NCI-H1930 (cell line): ENCODE data around the gene PTPRD.

Experiments used
- DNase-seq, 2 experiments: peaks; one replicate each; lab custom pipeline; 2025; lab: John Stamatoyannopoulos, UW

PTPRD gene

DNA sequence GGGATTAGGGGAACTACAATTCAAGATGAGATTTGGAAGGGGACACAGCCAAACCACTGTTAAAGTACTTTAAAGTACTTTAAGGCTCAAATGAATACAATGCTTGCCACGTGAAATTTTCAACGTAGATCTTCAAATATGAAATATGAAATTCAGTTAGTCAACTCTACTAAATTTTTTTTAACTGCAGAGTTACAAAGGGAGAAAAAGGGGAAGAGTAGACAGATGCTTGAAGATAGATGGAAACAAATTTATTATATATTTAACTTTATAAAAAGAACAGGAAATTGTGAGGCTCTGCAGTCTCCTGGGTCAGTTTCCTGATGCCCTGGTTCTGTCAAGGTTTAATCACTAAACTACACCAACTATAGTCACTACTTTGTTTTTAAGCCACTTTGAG, 2027.8 kb downstream of the PTPRD start:
- DNase-seq: no peak

DNA sequence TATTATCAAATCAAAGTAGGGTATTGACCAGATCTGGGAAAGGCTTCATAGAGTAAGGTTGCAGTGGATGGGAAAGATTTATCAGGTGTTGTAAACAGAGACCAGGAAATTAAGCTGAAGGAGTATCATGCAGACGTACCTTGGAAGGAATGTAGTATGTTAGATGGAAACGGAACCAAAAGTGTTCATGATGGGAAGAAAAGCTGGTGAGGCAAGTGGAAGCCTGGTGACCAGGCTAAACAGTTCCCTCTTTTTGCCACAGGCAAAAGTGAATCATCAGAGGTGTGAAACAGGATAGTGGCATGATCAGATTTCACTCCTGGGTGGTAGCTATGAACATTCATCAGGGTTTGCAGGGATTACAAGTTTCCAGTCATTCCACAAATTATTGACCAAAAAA, 2033.1 kb downstream of the PTPRD start:
- no peak for DNase-seq

DNA sequence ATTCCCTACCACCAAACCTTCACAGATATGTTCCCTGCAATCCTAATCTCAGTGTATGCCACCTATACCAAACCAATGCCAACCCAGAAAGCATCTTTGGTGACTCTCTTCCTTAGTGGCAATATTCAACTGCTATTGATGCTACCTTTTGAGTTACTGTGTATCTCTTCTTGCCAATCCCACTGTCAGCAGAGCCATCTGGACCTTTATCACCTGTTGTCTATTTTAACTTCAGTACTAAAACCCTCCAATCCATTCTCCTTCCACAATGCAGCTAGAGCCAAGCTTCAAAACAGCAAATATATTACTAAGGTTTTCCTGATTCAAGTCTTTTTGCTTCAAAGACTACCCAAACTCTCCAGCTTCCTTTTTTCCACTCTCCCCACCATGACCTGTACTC, 2036.1 kb downstream of the PTPRD start:
- DNase-seq: no peak

DNA sequence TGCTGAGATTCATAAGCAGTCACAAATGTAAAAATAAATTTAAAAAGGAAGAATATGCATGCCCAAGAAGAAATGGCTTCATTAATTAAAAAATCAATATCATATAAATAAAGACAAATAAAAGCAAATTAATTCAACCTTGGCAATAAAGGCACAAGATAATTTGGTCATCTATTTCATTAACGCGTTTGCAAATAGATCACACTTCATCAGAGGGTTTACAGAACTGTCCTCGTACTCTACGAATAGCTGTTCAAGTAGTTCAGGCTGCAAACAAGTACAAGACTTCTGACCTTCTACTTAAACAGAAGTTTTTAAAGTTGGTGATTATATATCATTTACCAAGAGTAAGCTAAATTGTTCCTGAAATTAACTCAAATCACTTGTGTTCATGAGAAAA, 2038.0 kb downstream of the PTPRD start:
- DNase-seq: no peak

DNA sequence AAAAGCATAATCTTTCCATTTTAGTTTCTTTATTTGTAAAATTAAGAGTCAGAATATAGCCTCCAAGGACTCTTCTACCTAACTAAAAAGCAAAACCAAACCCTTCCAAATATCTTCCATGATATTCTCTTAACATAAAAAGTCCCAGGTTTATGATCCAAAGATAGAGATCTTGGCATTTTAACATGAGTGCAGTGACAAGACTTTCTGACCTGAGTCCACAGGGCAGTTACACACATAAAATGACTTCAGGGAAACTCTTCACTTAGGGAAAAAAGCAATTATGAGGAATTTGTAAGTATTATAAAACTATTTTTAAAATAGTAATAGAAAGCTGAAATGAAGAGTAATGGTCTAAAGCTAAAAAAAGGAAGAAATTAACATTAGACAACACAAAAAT, 2040.6 kb downstream of the PTPRD start:
- no peak for DNase-seq

DNA sequence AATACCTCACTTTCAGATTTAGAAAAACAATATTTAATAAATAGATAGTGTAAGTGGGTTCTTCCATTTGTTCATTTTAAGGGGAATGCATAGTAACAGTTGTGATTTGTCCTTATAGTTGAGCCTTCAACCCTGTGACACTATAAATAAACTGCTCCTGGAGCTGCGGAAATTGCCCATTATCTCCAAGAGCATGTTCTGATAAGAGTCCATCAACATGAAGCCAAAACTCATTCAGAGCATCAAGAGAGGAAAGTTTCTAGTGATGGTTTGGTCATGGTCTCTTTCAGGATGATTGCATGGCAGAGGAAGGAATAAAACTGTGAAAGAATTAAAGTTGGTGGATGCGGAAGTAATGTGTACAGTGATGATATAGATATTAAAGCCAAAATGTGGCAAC, 2041.2 kb downstream of the PTPRD start:
- no peak for DNase-seq

GRCh38 chr9:8570776-8571175, 2042.0 kb downstream of the PTPRD start:
- no peak for DNase-seq

DNA sequence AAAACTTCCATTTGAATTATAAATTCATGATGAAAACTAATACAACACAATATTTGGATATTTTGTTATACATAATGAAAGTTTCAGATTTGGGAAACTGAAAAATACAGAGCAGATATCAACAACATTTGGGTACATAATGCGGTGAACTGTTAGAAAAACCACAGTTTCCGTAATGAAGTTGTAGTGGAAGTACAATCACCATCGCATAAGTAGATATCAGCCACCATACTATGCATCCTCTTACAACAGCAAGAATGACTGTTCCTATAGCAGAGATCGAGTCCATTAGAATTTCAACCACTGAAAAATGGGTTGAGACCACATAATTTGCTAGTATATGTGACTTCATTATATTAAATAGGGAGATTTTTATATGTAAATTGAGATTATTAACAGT, 2043.0 kb downstream of the PTPRD start:
- DNase-seq: no peak

- DNase-seq: no peak
These were observed 2044.7 kb downstream of the PTPRD start for GRCh38 chr9:8567963-8568579.

GRCh38 chr9:8564960-8565359, 2047.8 kb downstream of the PTPRD start:
- DNase-seq: no peak

GRCh38 chr9:8560560-8561525, 2052.0 kb downstream of the PTPRD start:
- DNase-seq: no peak

DNA sequence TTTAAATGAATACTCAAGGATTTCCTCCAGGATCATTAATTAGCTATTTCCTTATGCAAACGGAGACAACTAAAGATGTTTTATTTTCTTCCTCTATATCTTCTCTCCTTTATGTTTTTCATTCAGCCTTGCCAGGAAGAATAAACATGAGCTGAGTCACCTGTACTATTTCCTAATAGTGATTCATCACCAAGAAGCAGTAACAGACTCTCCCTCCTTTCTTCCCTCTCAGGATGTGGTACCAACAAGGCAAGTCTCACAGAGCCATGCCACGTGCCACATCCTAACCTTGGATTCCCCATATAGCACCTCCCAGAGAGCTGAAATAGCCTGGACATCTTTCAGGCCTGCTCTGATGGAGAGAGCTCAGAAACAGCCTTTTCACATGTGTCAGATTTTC, 2054.6 kb downstream of the PTPRD start:
- DNase-seq: no peak

GRCh38 chr9:8555762-8556500, 2056.9 kb downstream of the PTPRD start:
- DNase-seq: no peak

GRCh38 chr9:8553444-8553843, 2059.4 kb downstream of the PTPRD start:
- no peak for DNase-seq

GRCh38 chr9:8552732-8553131, 2060.1 kb downstream of the PTPRD start:
- no peak for DNase-seq

DNA sequence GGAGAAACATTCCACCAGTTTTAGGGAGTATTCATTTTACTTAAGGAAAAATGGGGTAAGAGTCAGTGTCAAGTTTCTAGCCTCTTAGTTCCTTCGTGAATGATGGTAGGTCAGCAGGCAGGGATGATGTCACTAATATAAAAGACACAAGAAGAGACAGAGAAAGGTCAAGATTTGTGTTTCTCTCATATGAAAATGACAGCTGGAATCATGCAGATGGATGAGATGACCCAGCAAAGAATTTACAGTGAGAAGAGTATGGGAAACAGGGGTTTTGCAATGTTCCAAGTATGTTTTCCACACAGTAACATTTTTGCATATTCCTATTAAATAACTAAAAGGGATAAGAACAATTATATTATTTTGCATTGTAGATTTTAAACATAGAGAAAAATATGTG, 2063.6 kb downstream of the PTPRD start:
- DNase-seq: no peak

GRCh38 chr9:8543219-8543618, 2069.6 kb downstream of the PTPRD start:
- no peak for DNase-seq

DNA sequence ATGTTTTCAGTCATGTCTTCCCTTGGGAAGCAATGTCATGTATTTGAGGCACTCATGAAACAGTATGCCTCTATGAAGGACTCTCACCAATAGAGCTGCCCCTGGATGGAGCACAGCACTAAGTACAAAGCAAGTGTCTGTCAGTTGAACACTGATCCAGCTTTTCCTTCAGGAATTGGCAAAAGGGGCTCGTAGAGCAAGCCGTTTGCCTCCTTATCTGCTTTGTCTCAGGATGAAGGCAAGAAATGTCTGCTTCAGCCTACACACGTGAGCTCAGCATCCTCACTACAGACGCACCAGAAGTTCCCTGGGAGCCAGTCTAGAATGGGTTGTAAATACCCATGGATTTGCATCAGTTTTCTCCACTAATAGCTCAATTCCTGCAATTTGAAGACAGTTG, 2070.3 kb downstream of the PTPRD start:
- DNase-seq: no peak

DNA sequence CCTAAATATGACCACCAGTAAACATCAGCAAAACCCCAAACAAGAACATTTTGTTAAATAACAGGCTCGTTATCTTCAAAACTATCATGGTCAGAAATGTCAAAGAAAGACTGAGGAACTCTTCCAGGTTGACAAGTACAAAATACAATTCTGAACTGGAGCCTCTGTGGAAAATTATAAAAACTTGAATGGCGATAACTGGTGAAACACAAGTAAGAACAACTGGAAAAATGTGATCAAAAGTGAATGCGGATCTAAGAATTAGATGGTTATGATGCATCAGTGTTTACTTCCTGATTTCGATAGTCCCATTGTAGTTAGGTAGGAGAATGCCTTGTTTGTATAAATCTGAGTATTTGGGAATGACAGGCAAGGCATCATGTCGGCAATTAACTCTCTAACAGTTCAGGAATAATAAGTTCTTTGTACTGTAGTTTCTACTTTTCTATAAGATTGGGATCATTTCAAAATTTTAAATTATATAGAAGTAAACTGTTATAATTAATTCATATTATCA, 2073.1 kb downstream of the PTPRD start:
- DNase-seq: no peak

- DNase-seq: no peak
These were observed 2076.0 kb downstream of the PTPRD start for GRCh38 chr9:8536845-8537244.

GRCh38 chr9:8534828-8535227, 2078.0 kb downstream of the PTPRD start:
- DNase-seq: peak in 1 of 2 experiments; percentile 66

DNA sequence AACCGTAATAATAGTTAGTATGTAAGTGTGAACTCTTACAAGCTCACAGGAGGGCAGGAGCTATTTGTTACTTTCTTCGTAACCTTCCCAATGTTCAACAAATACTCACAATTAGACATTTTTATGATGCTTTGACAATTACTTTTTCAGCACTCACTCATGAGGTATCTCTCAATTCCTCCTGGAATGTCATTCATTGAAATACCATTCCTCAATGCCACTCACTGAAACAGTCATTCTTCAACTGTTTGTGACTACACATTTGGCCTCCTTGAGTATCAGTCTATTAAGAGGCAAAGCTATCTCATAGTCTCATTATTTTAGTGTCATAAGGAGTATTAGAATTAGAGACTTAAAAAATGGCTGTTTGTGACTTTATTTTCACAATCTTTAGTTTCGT, 2079.1 kb downstream of the PTPRD start:
- no peak for DNase-seq
